DND-41 (cell line): ENCODE measurements around the gene KLHL30.

Source experiments
- ATAC-seq: fragments of 200-7000 bp; cut with Tn5 transposase; 3 replicates; pipeline ENCODE4 v1.9.1; 2021; ENCODE audit warnings: low read depth; ENCODE audit not compliant: insufficient read depth
- DNase-seq: peaks from one replicate; pipeline ENCODE4 v3.0.0-alpha.2; 2020
- H2AFZ ChIP-seq: 2 replicates; pipeline ENCODE4 v1.6.0; 2012; ENCODE audit warnings: low read depth, low read length
- H3K27ac ChIP-seq: 2 replicates; pipeline ENCODE4 v1.5.1; 2012; ENCODE audit warnings: low read length, inconsistent platforms
- H3K27me3 ChIP-seq: fragments of 200-600 bp; sonication (generic); 2 replicates; pipeline ENCODE4 v1.6.0; 2012; ENCODE audit warnings: low read length, mild to moderate bottlenecking, inconsistent platforms; ENCODE audit not compliant: insufficient read depth, poor library complexity
- H3K36me3 ChIP-seq: 2 replicates; pipeline ENCODE4 v1.5.1; 2012; ENCODE audit warnings: low read length, inconsistent platforms; ENCODE audit not compliant: insufficient read depth
- H3K4me1 ChIP-seq: 2 replicates; pipeline ENCODE4 v1.5.1; 2012; ENCODE audit warnings: mild to moderate bottlenecking, low read length; ENCODE audit not compliant: insufficient read depth
- H3K4me2 ChIP-seq: 2 replicates; pipeline ENCODE4 v1.6.0; 2012; ENCODE audit warnings: mild to moderate bottlenecking, moderate library complexity, low read length, inconsistent platforms; ENCODE audit not compliant: insufficient read depth
- H3K4me3 ChIP-seq, 2 experiments: fragments of 200-600 bp in 1 of 2; shearing (Covaris generic) in 1 of 2; 2 replicates each; pipeline ENCODE4 v1.5.1; 2012 to 2016; ENCODE audit warnings: inconsistent platforms in 2 of 2, low read length in 2 of 2, mild to moderate bottlenecking in 2 of 2, low read depth in 1 of 2, moderate library complexity in 1 of 2
- H3K79me2 ChIP-seq: 2 replicates; pipeline ENCODE4 v1.6.0; 2012; ENCODE audit warnings: low read length, inconsistent platforms; ENCODE audit not compliant: insufficient read depth
- H3K9ac ChIP-seq: 2 replicates; pipeline ENCODE4 v1.6.0; 2012; ENCODE audit warnings: low read depth, mild to moderate bottlenecking, inconsistent platforms, low read length, moderate library complexity
- H3K9me3 ChIP-seq: 2 replicates; pipeline ENCODE4 v1.5.1; 2012; ENCODE audit warnings: low read length, moderate library complexity, mild to moderate bottlenecking, inconsistent platforms; ENCODE audit not compliant: insufficient read depth, severe bottlenecking
- H4K20me1 ChIP-seq: 2 replicates; pipeline ENCODE4 v1.6.0; 2012; ENCODE audit warnings: low read length; ENCODE audit not compliant: insufficient read depth
- EZH2 ChIP-seq: IDR thresholded peaks from 3 replicates; pipeline ENCODE4 v1.6.1; 2012; ENCODE audit warnings: borderline replicate concordance, low read depth, mild to moderate bottlenecking, moderate library complexity, low read length, inconsistent platforms; ENCODE audit not compliant: severe bottlenecking
- TF ChIP-seq, protein P1 (sequence below): IDR thresholded peaks from 2 replicates; pipeline ENCODE4 v1.5.1; 2012; ENCODE audit warnings: borderline replicate concordance, low read length, moderate library complexity, mild to moderate bottlenecking; ENCODE audit not compliant: poor library complexity, severe bottlenecking; ENCODE audit errors: extremely low read depth

The KLHL30 gene

GRCh38 chr2:238128061-238128440 lies 10.4 kb upstream of the KLHL30 start:
- Histone ChIP-seq H3K9ac (no peak overlapping the region), H2AFZ (no peak overlapping the region), H3K79me2 (no peaks in the 10 kb centered on the region), H3K36me3 (no peaks in the 10 kb centered on the region), H3K4me3 (no peak overlapping the region), H3K4me1 (no peaks in the 10 kb centered on the region), H4K20me1 (no peaks in the 10 kb centered on the region; the same call in 1 of the 2 replicates), H3K27me3 (no peaks in the 10 kb centered on the region), H3K9me3 (no peaks in the 10 kb centered on the region), H3K27ac (no peak overlapping the region), H3K4me2 (no peak overlapping the region)
- no peak for DNase-seq
- no peak for ATAC-seq
- TF ChIP-seq, protein P1, sequence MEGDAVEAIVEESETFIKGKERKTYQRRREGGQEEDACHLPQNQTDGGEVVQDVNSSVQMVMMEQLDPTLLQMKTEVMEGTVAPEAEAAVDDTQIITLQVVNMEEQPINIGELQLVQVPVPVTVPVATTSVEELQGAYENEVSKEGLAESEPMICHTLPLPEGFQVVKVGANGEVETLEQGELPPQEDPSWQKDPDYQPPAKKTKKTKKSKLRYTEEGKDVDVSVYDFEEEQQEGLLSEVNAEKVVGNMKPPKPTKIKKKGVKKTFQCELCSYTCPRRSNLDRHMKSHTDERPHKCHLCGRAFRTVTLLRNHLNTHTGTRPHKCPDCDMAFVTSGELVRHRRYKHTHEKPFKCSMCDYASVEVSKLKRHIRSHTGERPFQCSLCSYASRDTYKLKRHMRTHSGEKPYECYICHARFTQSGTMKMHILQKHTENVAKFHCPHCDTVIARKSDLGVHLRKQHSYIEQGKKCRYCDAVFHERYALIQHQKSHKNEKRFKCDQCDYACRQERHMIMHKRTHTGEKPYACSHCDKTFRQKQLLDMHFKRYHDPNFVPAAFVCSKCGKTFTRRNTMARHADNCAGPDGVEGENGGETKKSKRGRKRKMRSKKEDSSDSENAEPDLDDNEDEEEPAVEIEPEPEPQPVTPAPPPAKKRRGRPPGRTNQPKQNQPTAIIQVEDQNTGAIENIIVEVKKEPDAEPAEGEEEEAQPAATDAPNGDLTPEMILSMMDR: no peak
- no peak for TF ChIP-seq EZH2

DNA sequence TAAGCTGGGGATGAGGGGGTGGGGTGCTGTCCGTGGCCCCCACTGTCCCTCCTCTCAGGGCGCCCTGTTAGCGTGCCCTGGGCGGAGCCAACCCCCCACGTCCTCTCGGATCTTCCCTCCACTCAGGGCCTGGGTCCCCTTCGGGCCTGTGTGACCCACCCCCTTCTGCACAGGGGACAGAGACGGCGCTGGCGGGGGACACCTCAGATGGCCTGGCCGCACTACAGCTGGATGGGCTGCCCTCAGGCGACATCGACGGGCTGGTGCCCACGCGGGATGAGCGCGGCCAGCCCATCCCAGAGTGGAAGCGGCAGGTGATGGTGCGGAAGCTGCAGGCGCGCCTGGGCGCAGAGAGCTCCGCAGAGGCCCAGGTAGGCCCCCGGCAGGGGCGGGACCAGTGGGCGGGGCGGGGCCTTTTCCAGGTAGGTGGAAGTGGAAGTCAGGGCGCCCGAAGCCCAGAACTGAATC lies 9.9 kb upstream of the KLHL30 start:
- no peaks in the 10 kb centered on the region for H3K36me3 ChIP-seq
- H3K27ac ChIP-seq: no peak overlapping the region
- no peaks in the 10 kb centered on the region for H3K9me3 ChIP-seq
- H3K4me2 ChIP-seq: no peak overlapping the region
- no peak for TF ChIP-seq EZH2
- TF ChIP-seq, protein P1: no peak
- no peak for DNase-seq
- H3K4me3 ChIP-seq: no peak overlapping the region
- H4K20me1 ChIP-seq: no peaks in the 10 kb centered on the region; the same call in 1 of the 2 replicates
- H3K79me2 ChIP-seq: no peaks in the 10 kb centered on the region
- no peaks in the 10 kb centered on the region for H3K4me1 ChIP-seq
- H2AFZ ChIP-seq: no peak overlapping the region
- ATAC-seq: no peak
- H3K27me3 ChIP-seq: no peaks in the 10 kb centered on the region
- H3K9ac ChIP-seq: no peak overlapping the region

DNA sequence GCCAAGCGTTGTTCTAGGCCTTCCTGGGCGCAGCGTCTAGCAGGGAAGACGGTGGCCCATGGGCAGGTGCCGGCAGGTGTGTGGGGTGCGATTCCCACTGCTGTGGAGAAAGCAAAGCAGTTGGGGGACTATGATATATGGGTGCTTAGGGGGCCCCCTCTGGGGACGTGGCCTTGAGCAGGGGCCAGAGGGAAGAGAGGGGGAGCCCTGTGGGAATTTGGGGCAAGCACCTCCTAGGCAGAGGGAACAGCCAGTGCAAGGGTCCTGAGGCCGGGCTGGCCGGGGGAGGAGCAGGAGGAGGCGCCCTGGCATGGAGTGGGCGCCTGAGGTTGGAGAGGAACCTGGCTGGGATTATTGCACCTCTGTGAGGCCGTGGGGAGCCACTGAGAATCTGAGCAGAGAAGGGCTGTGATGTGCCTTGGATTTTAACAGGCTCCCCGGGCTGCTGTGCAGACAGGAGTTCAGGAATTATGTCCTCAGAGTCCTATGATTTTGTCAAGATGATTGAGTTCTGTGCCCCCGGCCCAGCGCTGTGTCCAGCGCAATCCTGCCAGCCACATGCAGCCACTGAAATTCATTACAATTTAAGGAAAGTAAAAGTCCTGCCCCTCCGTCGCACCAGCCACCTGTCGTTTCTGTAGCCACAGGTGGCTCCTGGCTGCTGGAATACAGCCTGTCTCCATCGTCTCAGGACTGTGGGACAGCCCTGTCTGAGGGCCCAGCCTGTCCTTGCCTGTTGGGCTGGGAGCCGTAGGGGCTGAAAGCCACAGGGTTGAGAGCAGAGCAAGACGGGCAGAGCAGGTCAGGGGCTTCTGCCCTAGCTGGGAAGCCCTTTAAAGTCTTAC lies 9.1 kb upstream of the KLHL30 start:
- Histone ChIP-seq H4K20me1 (no peaks in the 10 kb centered on the region; the same call in 1 of the 2 replicates), H3K36me3 (no peaks in the 10 kb centered on the region), H3K9ac (no peak overlapping the region), H3K9me3 (no peaks in the 10 kb centered on the region), H3K79me2 (no peaks in the 10 kb centered on the region), H3K4me3 (no peak overlapping the region), H3K4me1 (no peaks in the 10 kb centered on the region), H3K4me2 (no peak overlapping the region), H3K27me3 (no peaks in the 10 kb centered on the region), H3K27ac (no peak overlapping the region), H2AFZ (no peak overlapping the region)
- TF ChIP-seq, protein P1: no peak
- no peak for TF ChIP-seq EZH2
- ATAC-seq: no peak
- DNase-seq: no peak
